Measurements from ENCODE around the gene JDP2.

GRCh38 chr14:75445963-75446362, 18.1 kb downstream of the JDP2 start:
- TF ChIP-seq CTCF (IDR thresholded peaks at IDR 0.05): no peak
- TF ChIP-seq POLR2A (IDR thresholded peaks at IDR 0.05): no peak

Measured in body of pancreas (tissue), 4 donors.